HCT116 (cell line): Measurements from ENCODE around the gene EGF. TPM values are rescaled to one million over a fixed set of nuclear protein-coding genes. Genes with fewer than 3 reads are reported as not detected.

Experiments
- ATAC-seq: fragments of 200-7000 bp; cut with Tn5 transposase; 2 replicates; pipeline ENCODE4 v1.9.1; 2020; ENCODE audit warnings: mild to moderate bottlenecking, moderate library complexity
- BruUV-seq: library from RNA; stranded (reverse); fragments of 400-500 nt; replicated peaks from 2 replicates; lab custom pipeline; 2021; lab: Mats Ljungman, UMichigan
- CTCF ChIA-PET: fragments of 300-600 bp; sonication (Branson Sonifier 250); formaldehyde crosslinking; loops from one replicate; lab custom pipeline; 2021; ENCODE audit warnings: antibody characterized with exemption; lab: Charles Lee
- POLR2A ChIA-PET: fragments of 300-600, 350-600 bp; sonication (Branson Sonifier 250); formaldehyde crosslinking; loops from one replicate; lab custom pipeline; 2021; ENCODE audit warnings: antibody characterized with exemption; lab: Charles Lee
- RAD21 ChIA-PET, 2 experiments: fragments of 300-600 bp; sonication (Branson Sonifier 250); formaldehyde crosslinking; loops; one replicate each; lab custom pipeline; 2023; ENCODE audit warnings: low total read pairs in 2 of 2; ENCODE audit not compliant: uncharacterized antibody in 2 of 2, unreplicated experiment in 2 of 2, low non-redundant PET in 1 of 2; lab: Charles Lee
- DNase-seq: peaks from one replicate; pipeline ENCODE4 v3.0.0-alpha.2; 2010; ENCODE audit warnings: low read depth, low spot score
- H2AFZ ChIP-seq: fragments of 200-600 bp; shearing (Covaris generic), sonication (generic); 2 replicates; pipeline ENCODE4 v1.6.1; 2017; ENCODE audit warnings: low read depth, mixed run types, mixed read lengths, antibody characterized with exemption, low read length; ENCODE audit not compliant: poor library complexity, severe bottlenecking
- H3K27ac ChIP-seq: 2 replicates; pipeline ENCODE4 v1.5.1; 2012; ENCODE audit warnings: low read depth, low read length
- H3K27me3 ChIP-seq: fragments of 200-600 bp; sonication (generic); 2 replicates; pipeline ENCODE4 v1.6.1; 2016; ENCODE audit warnings: mixed run types, low read length, mixed read lengths; ENCODE audit not compliant: insufficient read depth
- H3K36me3 ChIP-seq, 2 experiments: fragments of 200-500 bp in 1 of 2; fragments of 200-600 bp in 1 of 2; sonication (Bioruptor generic) in 1 of 2; sonication (generic) in 1 of 2; 2 replicates each; pipeline versions ENCODE4 v1.5.1 to v1.6.1; 2014 to 2016; ENCODE audit warnings: low read length in 2 of 2, inconsistent platforms in 1 of 2, mixed read lengths in 1 of 2, mixed run types in 1 of 2; ENCODE audit not compliant: insufficient read depth in 2 of 2, control insufficient read depth in 1 of 2
- H3K4me1 ChIP-seq, 2 experiments: fragments of 200-600 bp in 1 of 2; sonication (generic) in 1 of 2; 2 replicates each; pipeline versions ENCODE4 v1.5.1 to v1.6.1; 2012 to 2017; ENCODE audit warnings: low read length in 2 of 2, inconsistent platforms in 1 of 2, mild to moderate bottlenecking in 1 of 2, mixed read lengths in 1 of 2, mixed run types in 1 of 2, moderate library complexity in 1 of 2; ENCODE audit not compliant: insufficient read depth in 2 of 2, control insufficient read depth in 1 of 2
- H3K4me2 ChIP-seq: fragments of 200-600 bp; sonication (generic); 2 replicates; pipeline ENCODE4 v1.6.1; 2017; ENCODE audit warnings: mixed run types, low read length, mixed read lengths
- H3K4me3 ChIP-seq, 2 experiments: fragments of 200-600 bp in 1 of 2; sonication (generic) in 1 of 2; replicated peaks in 1 of 2; 2 replicates each; pipeline ENCODE4 v1.5.1; 2011 to 2016; ENCODE audit warnings: low read length in 2 of 2, control low read depth in 1 of 2, low read depth in 1 of 2, mild to moderate bottlenecking in 1 of 2, mixed read lengths in 1 of 2, mixed run types in 1 of 2
- H3K79me2 ChIP-seq: fragments of 200-600 bp; sonication (generic); 2 replicates; pipeline ENCODE4 v1.6.1; 2017; ENCODE audit warnings: mild to moderate bottlenecking, mixed run types, low read length, moderate library complexity, mixed read lengths; ENCODE audit not compliant: insufficient read depth
- H3K9ac ChIP-seq: fragments of 200-600 bp; sonication (generic); 2 replicates; pipeline ENCODE4 v1.6.1; 2016; ENCODE audit warnings: low read length, mixed read lengths
- H3K9me2 ChIP-seq: fragments of 200-600 bp; sonication (generic), shearing (Covaris generic); 2 replicates; pipeline ENCODE4 v1.6.1; 2017; ENCODE audit warnings: mixed run types, mild to moderate bottlenecking, moderate library complexity; ENCODE audit not compliant: insufficient read depth
- H3K9me3 ChIP-seq, 2 experiments: fragments of 200-500 bp in 1 of 2; fragments of 200-600 bp in 1 of 2; sonication (Bioruptor generic) in 1 of 2; sonication (generic) in 1 of 2; 2 replicates each; pipeline ENCODE4 v1.6.1; 2014 to 2017; ENCODE audit warnings: low read length in 2 of 2, mixed read lengths in 2 of 2, inconsistent platforms in 1 of 2, low read depth in 1 of 2, mild to moderate bottlenecking in 1 of 2, mixed run types in 1 of 2, moderate library complexity in 1 of 2; ENCODE audit not compliant: control insufficient read depth in 1 of 2, insufficient read depth in 1 of 2
- H4K20me1 ChIP-seq: fragments of 200-600 bp; sonication (generic), shearing (Covaris generic); 2 replicates; pipeline ENCODE4 v1.6.1; 2017; ENCODE audit warnings: mixed run types, mild to moderate bottlenecking, moderate library complexity; ENCODE audit not compliant: insufficient read depth
- CBX3 ChIP-seq: IDR thresholded peaks from 2 replicates; pipeline ENCODE4 v1.6.1; 2012; ENCODE audit warnings: low read depth
- CEBPB ChIP-seq: IDR thresholded peaks from 2 replicates; pipeline ENCODE4 v1.6.1; 2012; ENCODE audit warnings: low read depth
- EGR1 ChIP-seq: IDR thresholded peaks from 2 replicates; pipeline ENCODE4 v1.6.1; 2012; ENCODE audit warnings: low read depth
- ELF1 ChIP-seq: IDR thresholded peaks from 2 replicates; pipeline ENCODE4 v1.6.1; 2012; ENCODE audit warnings: low read depth, borderline replicate concordance
- EZH2 ChIP-seq: fragments of 200-600 bp; sonication (generic); IDR thresholded peaks from 2 replicates; pipeline ENCODE4 v1.6.1; 2017; ENCODE audit warnings: antibody characterized with exemption, mixed run types
- EZH2phosphoT487 ChIP-seq: fragments of 200-600 bp; IDR thresholded peaks from 2 replicates; pipeline ENCODE4 v1.6.1; 2018; ENCODE audit warnings: antibody characterized with exemption, borderline replicate concordance
- FOSL1 ChIP-seq: IDR thresholded peaks from 2 replicates; pipeline ENCODE4 v1.6.1; 2012; ENCODE audit warnings: low read depth
- JUND ChIP-seq: IDR thresholded peaks from 2 replicates; pipeline ENCODE4 v1.6.1; 2012
- MAX ChIP-seq: IDR thresholded peaks from 2 replicates; pipeline ENCODE4 v1.6.1; 2012
- POLR2A ChIP-seq: IDR thresholded peaks from 2 replicates; pipeline ENCODE4 v1.7.0; 2011; ENCODE audit warnings: borderline replicate concordance; ENCODE audit not compliant: insufficient read depth, insufficient read length; ENCODE audit errors: extremely low read depth
- POLR2AphosphoS5 ChIP-seq: IDR thresholded peaks from 2 replicates; pipeline ENCODE4 v1.6.1; 2011; ENCODE audit warnings: mild to moderate bottlenecking, low read depth, low read length, moderate library complexity
- RAD21 ChIP-seq: IDR thresholded peaks from 2 replicates; pipeline ENCODE4 v1.6.1; 2012; ENCODE audit warnings: low read depth, mild to moderate bottlenecking
- REST ChIP-seq: IDR thresholded peaks from 2 replicates; pipeline ENCODE4 v1.6.1; 2012; ENCODE audit warnings: low read depth
- SIN3A ChIP-seq: IDR thresholded peaks from 2 replicates; pipeline ENCODE4 v1.6.1; 2012; ENCODE audit warnings: low read depth
- SRF ChIP-seq: IDR thresholded peaks from 2 replicates; pipeline ENCODE4 v1.6.1; 2012; ENCODE audit warnings: low read depth
- TCF7L2 ChIP-seq: IDR thresholded peaks from 2 replicates; pipeline ENCODE4 v1.7.0; 2011; ENCODE audit warnings: borderline replicate concordance, inconsistent platforms; ENCODE audit not compliant: insufficient read depth, insufficient read length; ENCODE audit errors: extremely low read depth
- YY1 ChIP-seq: IDR thresholded peaks from 2 replicates; pipeline ENCODE4 v1.6.1; 2011; ENCODE audit warnings: low read length, low read depth, moderate library complexity, mild to moderate bottlenecking; ENCODE audit not compliant: insufficient replicate concordance; ENCODE audit errors: extremely low read depth
- ZBTB33 ChIP-seq: IDR thresholded peaks from 2 replicates; pipeline ENCODE4 v1.6.1; 2011; ENCODE audit warnings: mild to moderate bottlenecking, low read length, moderate library complexity; ENCODE audit not compliant: insufficient replicate concordance; ENCODE audit errors: extremely low read depth
- ZFX ChIP-seq: fragments of 450-650 bp; IDR thresholded peaks from 2 replicates; pipeline ENCODE4 v1.6.1; 2017
- intact Hi-C: fragments of 100-400 bp; cut with micrococcal nuclease; formaldehyde crosslinking; loops from 2 replicates; pipeline ENCODE4 v1.10.0; 2022
- total RNA-seq: library from RNA; stranded (reverse); gene quantifications from one replicate; pipeline ENCODE4 v1.2.1, GENCODE V29; 2021; ENCODE audit not compliant: unreplicated experiment
- TF ChIP-seq, protein P1 (sequence below), 3 experiments: fragments of 200-600 bp in 1 of 3; sonication (generic) in 1 of 3; IDR thresholded peaks in 2 of 3; conservative IDR thresholded peaks in 1 of 3; 2 replicates each; pipeline ENCODE4 v1.5.1; 2012 to 2017; ENCODE audit warnings: low read depth in 2 of 3, low read length in 2 of 3, antibody characterized with exemption in 1 of 3, borderline replicate concordance in 1 of 3, control low read depth in 1 of 3, mild to moderate bottlenecking in 1 of 3, mixed read lengths in 1 of 3, mixed run types in 1 of 3, moderate library complexity in 1 of 3; ENCODE audit not compliant: insufficient read depth in 1 of 3

Gene EGF
- total RNA-seq, 1 experiment from 2014 or later, result 0.57 TPM

DNA sequence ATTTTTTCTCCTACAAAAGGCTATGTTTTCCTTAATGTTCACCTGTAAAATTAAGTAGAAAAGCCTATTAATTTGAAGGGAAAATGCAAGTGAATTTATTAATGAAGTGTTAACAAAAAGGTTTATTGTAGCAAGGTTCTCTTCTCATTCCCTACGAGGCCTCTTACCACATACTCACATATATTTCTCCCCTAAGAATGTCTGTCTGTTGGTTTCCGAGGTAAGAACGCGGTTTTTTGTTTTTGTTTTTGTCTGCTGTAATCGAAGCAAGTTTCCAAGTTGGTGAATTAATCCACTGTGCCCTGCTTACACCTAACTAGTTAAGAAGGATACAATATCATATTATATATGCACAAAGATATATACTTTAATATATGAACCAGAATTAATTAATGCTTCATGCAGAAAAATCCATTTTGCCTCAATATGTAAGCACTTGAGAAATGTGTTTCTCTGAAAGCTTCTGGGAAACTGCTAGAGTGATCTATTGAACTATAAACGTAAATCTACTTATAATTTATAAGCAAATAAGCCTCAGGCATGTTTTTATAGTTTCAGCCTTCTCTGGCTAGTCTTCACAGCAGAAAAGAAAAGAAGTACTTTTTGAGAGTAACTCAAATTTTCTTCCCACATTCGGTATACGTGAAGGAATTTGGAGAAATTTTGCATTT lies 120.8 kb downstream of the EGF start:
- Histone ChIP-seq H3K79me2 (no peaks in the 10 kb centered on the region), H3K9me2 (no peaks in the 10 kb centered on the region), H4K20me1 (no peaks in the 10 kb centered on the region), H2AFZ (no peak overlapping the region), H3K4me1 (no peaks in the 10 kb centered on the region), H3K27me3 (no peaks in the 10 kb centered on the region), H3K9ac (no peak overlapping the region), H3K36me3 (no peaks in the 10 kb centered on the region), H3K27ac (no peak overlapping the region), H3K4me2 (no peak overlapping the region)
- no peak for DNase-seq
- POLR2A ChIA-PET, result no interaction called here
- TF ChIP-seq JUND, result no peak
- TF ChIP-seq EZH2phosphoT487, result no peak
- no peak for TF ChIP-seq FOSL1
- no peak for TF ChIP-seq REST
- TF ChIP-seq ZBTB33, result no peak
- no peak for TF ChIP-seq EZH2
- no peak for TF ChIP-seq ELF1
- no peak for TF ChIP-seq ZFX
- TF ChIP-seq CBX3, result no peak
- TF ChIP-seq, protein P1, sequence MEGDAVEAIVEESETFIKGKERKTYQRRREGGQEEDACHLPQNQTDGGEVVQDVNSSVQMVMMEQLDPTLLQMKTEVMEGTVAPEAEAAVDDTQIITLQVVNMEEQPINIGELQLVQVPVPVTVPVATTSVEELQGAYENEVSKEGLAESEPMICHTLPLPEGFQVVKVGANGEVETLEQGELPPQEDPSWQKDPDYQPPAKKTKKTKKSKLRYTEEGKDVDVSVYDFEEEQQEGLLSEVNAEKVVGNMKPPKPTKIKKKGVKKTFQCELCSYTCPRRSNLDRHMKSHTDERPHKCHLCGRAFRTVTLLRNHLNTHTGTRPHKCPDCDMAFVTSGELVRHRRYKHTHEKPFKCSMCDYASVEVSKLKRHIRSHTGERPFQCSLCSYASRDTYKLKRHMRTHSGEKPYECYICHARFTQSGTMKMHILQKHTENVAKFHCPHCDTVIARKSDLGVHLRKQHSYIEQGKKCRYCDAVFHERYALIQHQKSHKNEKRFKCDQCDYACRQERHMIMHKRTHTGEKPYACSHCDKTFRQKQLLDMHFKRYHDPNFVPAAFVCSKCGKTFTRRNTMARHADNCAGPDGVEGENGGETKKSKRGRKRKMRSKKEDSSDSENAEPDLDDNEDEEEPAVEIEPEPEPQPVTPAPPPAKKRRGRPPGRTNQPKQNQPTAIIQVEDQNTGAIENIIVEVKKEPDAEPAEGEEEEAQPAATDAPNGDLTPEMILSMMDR (IDR thresholded peaks at IDR 0.05 in 2 of 3, conservative IDR thresholded peaks at IDR 0.05 in 1 of 3; ENCODE audit: borderline replicate concordance in 1 of 3, insufficient read depth in 1 of 3, low read depth in 2 of 3, low read length in 2 of 3), result no peak
- no peak for TF ChIP-seq RAD21
- TF ChIP-seq CEBPB, result no peak
- TF ChIP-seq POLR2A, result no peak
- TF ChIP-seq POLR2AphosphoS5, result no peak
- no peak for TF ChIP-seq YY1
- no peak for TF ChIP-seq EGR1
- no peak for TF ChIP-seq TCF7L2
- TF ChIP-seq MAX, result no peak
- TF ChIP-seq SIN3A, result no peak
- no peak for TF ChIP-seq SRF
- TF ChIP-seq, all 23 proteins: peak for 0
- RAD21 ChIA-PET, result no interaction called here
- H3K9me3 ChIP-seq, result no peaks in the 10 kb centered on the region
- intact Hi-C loops, result no loop called here
- H3K4me3 ChIP-seq, result no peak overlapping the region
- no peak for ATAC-seq
- no TSS peak for BruUV-seq
- CTCF ChIA-PET, result interaction anchor here (2.3 kb wide), 1 partner anchor 16 kb away, joined by 7 read pairs; no protein-coding TSS in a partner anchor
